ENCODE data around the gene ZNF555.

ZNF555 gene

DNA sequence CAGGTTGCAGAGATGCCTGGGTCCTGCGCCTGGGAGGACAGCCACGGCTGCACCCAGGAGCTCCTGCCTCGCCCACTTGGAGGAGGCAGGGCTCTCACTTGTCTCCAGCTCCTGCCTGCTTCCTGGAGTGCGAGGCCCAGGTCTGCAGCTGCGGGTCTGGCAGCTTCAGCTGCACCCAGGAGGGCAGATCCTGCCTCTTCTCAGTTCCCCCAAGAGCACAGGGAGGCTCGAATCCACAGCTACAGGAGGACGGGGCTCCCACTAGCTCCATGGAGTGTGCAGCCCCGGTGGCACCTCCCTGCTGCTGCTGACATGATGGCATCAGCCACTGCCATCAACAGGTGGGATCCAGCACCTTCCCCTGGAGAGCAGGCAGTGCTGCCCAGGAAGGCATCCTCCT, 17.1 kb upstream of the ZNF555 start:
- Histone ChIP-seq H3F3A (ENCODE audit: control insufficient read depth, insufficient read depth) (no peaks in the 10 kb centered on the region), H3K4me2 (ENCODE audit: low read length) (no peak overlapping the region), H3K9me3 (ENCODE audit: control insufficient read depth, insufficient read depth, low read length) (no peaks in the 10 kb centered on the region), H4K20me1 (ENCODE audit: control insufficient read depth, insufficient read depth, low read depth, low read length) (no peaks in the 10 kb centered on the region), H3K4me3 (ENCODE audit: low read length) (no peak overlapping the region), H3K27me3 (ENCODE audit: control insufficient read depth, low read length) (no peaks in the 10 kb centered on the region), H3K9me2 (replicated peaks; ENCODE audit: control insufficient read depth, low read length) (no peaks in the 10 kb centered on the region), H3K36me3 (ENCODE audit: control insufficient read depth, low read length) (no peaks in the 10 kb centered on the region), H3K27ac (ENCODE audit: low read depth, low read length) (no peak overlapping the region), H3K4me1 (ENCODE audit: control insufficient read depth, low read length) (peaks cover 4% of the 10 kb centered on the region), H3K79me2 (ENCODE audit: control insufficient read depth, low read length) (0 out of 2 replicates have a peak, but pooled peaks cover 4% of the 10 kb centered on the region)
- TF ChIP-seq, protein P1, sequence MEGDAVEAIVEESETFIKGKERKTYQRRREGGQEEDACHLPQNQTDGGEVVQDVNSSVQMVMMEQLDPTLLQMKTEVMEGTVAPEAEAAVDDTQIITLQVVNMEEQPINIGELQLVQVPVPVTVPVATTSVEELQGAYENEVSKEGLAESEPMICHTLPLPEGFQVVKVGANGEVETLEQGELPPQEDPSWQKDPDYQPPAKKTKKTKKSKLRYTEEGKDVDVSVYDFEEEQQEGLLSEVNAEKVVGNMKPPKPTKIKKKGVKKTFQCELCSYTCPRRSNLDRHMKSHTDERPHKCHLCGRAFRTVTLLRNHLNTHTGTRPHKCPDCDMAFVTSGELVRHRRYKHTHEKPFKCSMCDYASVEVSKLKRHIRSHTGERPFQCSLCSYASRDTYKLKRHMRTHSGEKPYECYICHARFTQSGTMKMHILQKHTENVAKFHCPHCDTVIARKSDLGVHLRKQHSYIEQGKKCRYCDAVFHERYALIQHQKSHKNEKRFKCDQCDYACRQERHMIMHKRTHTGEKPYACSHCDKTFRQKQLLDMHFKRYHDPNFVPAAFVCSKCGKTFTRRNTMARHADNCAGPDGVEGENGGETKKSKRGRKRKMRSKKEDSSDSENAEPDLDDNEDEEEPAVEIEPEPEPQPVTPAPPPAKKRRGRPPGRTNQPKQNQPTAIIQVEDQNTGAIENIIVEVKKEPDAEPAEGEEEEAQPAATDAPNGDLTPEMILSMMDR (IDR thresholded peaks at IDR 0.05; ENCODE audit: low read depth, low read length, poor library complexity, severe bottlenecking), result no peak
- TF ChIP-seq EZH2phosphoT487 (IDR thresholded peaks at IDR 0.05; ENCODE audit: borderline replicate concordance, low read length), result no peak

DNA sequence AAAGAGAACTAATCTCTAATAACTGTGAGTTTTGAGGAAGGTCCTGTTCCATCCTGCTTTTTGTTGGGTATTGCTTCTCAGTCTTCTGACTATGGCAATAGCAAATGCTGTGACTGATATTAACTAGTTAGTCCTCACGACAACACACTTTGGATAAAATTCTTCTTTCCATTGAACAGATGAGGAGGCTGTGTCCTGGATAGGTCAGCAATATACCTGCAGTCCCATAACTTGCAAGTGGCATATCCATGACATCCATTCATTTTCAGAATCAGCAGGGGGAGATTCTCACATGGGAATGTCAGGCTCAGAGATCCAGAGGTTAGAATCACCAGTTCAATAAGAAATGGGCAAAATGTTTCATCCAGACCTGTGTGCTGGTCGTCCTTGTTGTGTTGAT, 14.3 kb upstream of the ZNF555 start:
- H3K9me3 ChIP-seq (ENCODE audit: control insufficient read depth, insufficient read depth, low read length), result no peaks in the 10 kb centered on the region
- TF ChIP-seq, protein P1 (IDR thresholded peaks at IDR 0.05; ENCODE audit: low read depth, low read length, poor library complexity, severe bottlenecking), result no peak
- TF ChIP-seq EZH2phosphoT487 (IDR thresholded peaks at IDR 0.05; ENCODE audit: borderline replicate concordance, low read length), result no peak
- no peaks in the 10 kb centered on the region for H3K79me2 ChIP-seq (ENCODE audit: control insufficient read depth, low read length)
- no peaks in the 10 kb centered on the region for H3K36me3 ChIP-seq (ENCODE audit: control insufficient read depth, low read length)
- no peaks in the 10 kb centered on the region; the same call in 1 of the 2 replicates for H3K4me1 ChIP-seq (ENCODE audit: control insufficient read depth, low read length)
- H3K27ac ChIP-seq (ENCODE audit: low read depth, low read length), result no peak overlapping the region
- no peak overlapping the region for H3K4me3 ChIP-seq (ENCODE audit: low read length)
- no peaks in the 10 kb centered on the region for H3F3A ChIP-seq (ENCODE audit: control insufficient read depth, insufficient read depth)
- no peaks in the 10 kb centered on the region for H3K9me2 ChIP-seq (replicated peaks; ENCODE audit: control insufficient read depth, low read length)
- no peak overlapping the region for H3K4me2 ChIP-seq (ENCODE audit: low read length)
- no peaks in the 10 kb centered on the region for H3K27me3 ChIP-seq (ENCODE audit: control insufficient read depth, low read length)
- H4K20me1 ChIP-seq (ENCODE audit: control insufficient read depth, insufficient read depth, low read depth, low read length), result no peaks in the 10 kb centered on the region

DNA sequence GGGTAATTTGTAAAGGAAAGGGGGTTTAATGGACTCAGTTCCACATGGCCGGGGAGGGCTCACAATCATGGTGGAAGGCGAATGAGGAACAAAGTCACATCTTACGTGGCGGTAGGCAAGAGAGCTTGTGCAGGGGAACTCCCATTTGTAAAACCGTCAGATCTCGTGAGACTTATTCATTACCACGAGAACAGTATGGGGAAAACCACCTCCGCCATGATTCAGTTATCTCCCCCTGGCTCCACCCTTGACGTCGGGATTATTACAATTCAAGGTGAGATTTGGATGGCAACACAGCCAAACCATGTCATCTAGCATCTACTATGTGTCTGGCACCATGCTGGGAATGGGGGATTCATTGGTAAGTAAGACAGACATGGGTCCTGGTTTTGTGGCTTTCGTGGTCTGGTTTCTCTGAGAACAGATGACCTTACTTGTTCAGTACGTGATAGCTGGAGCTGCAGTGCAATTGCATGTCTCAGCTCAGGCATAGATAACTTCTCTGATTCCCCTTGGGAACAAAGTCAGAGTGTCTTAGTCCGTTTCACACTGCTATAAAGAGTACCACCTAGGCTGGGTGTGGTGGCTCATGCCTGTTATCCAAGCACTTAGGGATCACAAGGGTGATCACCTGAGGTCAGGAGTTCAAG, 13.3 kb upstream of the ZNF555 start:
- H3K4me3 ChIP-seq (ENCODE audit: low read length), result no peak overlapping the region
- TF ChIP-seq, protein P1 (IDR thresholded peaks at IDR 0.05; ENCODE audit: low read depth, low read length, poor library complexity, severe bottlenecking), result no peak
- TF ChIP-seq EZH2phosphoT487 (IDR thresholded peaks at IDR 0.05; ENCODE audit: borderline replicate concordance, low read length), result no peak

More for the DNA sequence above, 13.3 kb upstream of the ZNF555 start:
- H3F3A ChIP-seq (ENCODE audit: control insufficient read depth, insufficient read depth), result no peaks in the 10 kb centered on the region
- no peaks in the 10 kb centered on the region for H4K20me1 ChIP-seq (ENCODE audit: control insufficient read depth, insufficient read depth, low read depth, low read length)
- no peak overlapping the region for H3K4me2 ChIP-seq (ENCODE audit: low read length)
- H3K9me2 ChIP-seq (replicated peaks; ENCODE audit: control insufficient read depth, low read length), result no peaks in the 10 kb centered on the region
- H3K9me3 ChIP-seq (ENCODE audit: control insufficient read depth, insufficient read depth, low read length), result peaks cover 8% of the 10 kb centered on the region; the same call in 1 of the 2 replicates
- no peaks in the 10 kb centered on the region for H3K36me3 ChIP-seq (ENCODE audit: control insufficient read depth, low read length)
- no peaks in the 10 kb centered on the region for H3K79me2 ChIP-seq (ENCODE audit: control insufficient read depth, low read length)
- no peak overlapping the region for H3K27ac ChIP-seq (ENCODE audit: low read depth, low read length)
- no peaks in the 10 kb centered on the region for H3K27me3 ChIP-seq (ENCODE audit: control insufficient read depth, low read length)
- H3K4me1 ChIP-seq (ENCODE audit: control insufficient read depth, low read length), result no peaks in the 10 kb centered on the region; the same call in 1 of the 2 replicates
